Activated T-cell treated with anti-CD3 and anti-CD28 coated beads, Interleukin-2, amount 50 U/mL, for 1 hour (primary cell): ENCODE measurements around the gene TTLL8.

Source experiments
- DNase-seq: peaks from one replicate; pipeline ENCODE4 v3.0.0-alpha.2; 2020

The TTLL8 gene

GRCh38 chr22:50061141-50061823 is 3.2 kb upstream of the TTLL8 start:
- DNase-seq: no peak

DNA sequence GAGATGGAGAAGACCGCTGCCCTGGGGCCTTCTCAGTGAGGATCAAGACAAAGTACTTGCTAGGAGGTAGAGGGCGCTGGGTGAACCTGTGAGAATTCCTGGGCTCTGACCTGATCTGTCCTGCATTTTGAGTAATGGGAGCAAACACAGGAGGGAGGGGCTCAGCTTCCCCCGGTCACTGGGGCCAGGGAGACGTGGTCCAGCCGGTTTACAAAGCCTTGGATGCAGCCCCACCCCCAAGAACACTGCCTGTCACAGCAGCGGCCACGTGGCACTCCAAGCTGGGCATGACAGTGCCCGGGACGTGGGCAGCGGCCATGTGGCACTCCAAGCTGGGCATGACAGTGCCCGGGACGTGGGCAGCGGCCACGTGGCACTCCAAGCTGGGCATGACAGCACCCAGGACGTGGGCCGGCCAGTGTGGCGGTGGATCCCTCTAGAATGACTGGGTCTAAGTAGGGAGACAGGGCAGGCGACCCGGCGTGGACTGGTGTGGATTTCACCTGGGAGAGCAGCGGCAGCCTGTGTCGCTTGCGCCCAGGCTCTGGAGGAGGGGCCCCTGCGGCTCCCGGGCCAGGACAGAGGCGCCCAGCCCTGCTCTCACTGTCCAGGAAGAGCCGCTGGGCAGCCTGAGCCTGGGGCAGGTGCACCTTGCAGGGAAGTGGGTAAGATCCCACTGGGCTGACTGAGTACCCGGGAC is 2.5 kb upstream of the TTLL8 start:
- no peak for DNase-seq

- no peak for DNase-seq
Observed at GRCh38 chr22:50059881-50060262, 1.8 kb upstream of the TTLL8 start.

GRCh38 chr22:50058906-50059880 is 1.1 kb upstream of the TTLL8 start:
- DNase-seq: no peak

GRCh38 chr22:50057278-50058060 is 629 bp downstream of the TTLL8 start:
- no peak for DNase-seq

DNA sequence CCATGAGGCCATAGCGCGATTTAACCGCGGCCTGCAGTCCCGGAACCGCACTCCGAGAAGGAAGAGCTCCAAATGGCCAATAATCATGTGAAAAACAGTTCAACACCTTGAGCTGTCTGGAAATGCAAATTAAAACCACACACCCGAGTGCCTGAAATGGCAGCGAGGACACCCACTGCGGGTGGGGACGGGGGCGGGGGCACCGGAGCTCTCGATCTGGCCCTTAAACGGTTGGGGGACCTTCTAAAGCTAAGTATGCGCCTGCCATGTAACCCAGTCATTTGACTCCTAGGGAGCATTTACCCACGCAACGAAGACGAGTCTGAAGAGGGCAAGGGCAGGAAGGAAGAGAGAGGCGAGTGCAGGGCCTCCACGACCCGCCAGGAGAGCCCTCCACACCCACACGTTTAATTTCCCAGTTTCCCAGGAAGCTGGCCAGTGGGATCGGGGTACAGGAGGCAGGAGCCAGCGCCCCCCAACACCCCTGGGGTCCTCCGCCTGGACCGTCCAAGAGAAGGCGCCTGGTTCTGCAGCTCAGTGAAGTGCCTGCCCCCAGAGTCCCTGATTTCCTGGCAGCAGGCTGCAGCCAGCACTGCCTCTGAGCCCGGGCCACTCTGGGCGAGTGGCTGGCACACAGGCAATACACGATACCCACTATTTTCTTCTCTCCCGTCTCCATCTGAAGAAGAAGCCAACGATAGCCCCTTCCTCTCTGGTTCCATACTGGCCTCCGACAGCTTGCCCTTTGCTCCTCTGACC is 1.7 kb downstream of the TTLL8 start:
- no peak for DNase-seq

DNA sequence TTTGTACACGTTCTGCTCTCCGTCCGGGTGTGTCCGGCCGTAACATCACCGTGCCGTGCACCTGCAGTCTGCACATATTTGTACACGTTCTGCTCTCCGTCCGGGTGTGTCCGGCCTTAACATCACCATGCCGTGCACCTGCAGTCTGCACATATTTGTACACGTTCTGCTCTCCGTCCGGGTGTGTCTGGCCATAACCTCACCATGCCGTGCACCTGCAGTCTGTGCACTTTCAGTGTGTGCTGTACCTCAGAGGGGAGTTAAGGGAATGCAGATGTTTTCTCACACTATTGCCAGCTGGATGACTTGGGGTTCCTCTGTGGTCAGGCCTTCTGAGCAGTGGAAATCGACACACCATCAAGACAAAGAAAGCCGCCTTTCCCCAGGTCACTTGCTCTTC is 4.2 kb downstream of the TTLL8 start:
- no peak for DNase-seq

DNA sequence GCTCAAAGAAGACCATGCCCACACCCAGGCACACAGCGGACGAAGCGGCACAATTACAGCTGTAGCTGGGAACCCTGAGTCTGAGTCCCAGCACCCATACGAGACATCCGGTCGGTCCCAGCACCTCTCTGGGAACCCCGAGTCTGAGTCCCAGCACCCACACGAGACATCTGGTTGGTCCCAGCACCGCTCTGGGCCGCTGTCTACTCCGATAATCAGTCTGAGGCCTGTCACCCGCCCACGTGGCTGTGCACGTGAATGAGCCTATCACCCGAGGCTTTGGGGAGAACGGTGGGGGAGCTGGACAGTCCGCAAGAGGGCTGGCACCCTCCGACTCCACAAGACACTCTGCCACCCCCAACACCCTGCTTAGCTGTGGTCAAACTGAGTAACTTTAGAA is 6.2 kb downstream of the TTLL8 start:
- no peak for DNase-seq

DNA sequence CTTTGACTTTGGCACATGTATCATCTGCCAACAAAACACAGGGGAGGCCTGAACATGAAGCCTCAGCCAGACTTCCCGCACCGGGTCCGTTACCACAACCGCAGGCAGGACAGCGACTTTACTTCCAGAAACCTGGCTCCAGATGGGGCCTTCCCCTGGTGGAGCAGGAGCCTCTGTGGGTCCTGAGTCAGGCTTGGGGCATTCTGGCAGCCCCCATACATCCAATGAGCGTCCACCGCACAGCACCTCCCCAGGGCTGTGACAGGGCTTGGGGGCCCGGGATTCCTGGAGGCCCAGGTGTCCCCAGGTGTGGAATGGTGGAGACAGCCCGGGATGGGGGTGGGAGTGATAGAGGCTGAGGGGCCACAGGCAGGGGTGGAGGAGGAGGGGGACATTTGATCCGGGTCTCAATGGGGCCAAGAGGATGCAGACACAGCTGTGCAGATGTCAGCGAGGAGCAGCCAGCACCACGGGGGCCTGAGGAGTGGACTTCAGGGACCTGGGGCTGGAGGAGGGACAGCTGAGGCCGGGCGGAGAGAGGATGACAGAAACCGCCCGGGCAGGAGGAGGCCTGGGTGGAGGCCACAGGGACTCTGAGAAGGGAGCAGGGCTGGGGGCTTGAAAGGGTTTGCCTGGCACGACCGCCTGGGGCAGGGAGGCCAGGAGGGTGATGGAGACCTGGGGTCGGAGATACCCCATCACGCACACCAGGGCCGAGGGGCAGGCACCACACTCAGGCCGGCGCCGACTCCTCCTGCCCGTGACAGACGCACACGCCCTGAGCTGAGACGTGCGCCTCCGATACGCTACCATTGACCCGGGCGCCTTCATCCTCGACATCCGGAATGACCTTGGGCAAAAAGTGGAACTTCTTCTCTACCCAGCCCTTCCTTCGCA is 8.6 kb downstream of the TTLL8 start:
- no peak for DNase-seq

- DNase-seq: no peak
Observed at GRCh38 chr22:50048836-50049235, 9.3 kb downstream of the TTLL8 start.

GRCh38 chr22:50048061-50048765 is 9.9 kb downstream of the TTLL8 start:
- no peak for DNase-seq

GRCh38 chr22:50047346-50047745 is 10.8 kb downstream of the TTLL8 start:
- DNase-seq: no peak

GRCh38 chr22:50046481-50047245 is 11.4 kb downstream of the TTLL8 start:
- DNase-seq: no peak

- DNase-seq: no peak
Observed at GRCh38 chr22:50046019-50046415, 12.1 kb downstream of the TTLL8 start.

- no peak for DNase-seq
Observed at GRCh38 chr22:50045211-50046018, 12.7 kb downstream of the TTLL8 start.

DNA sequence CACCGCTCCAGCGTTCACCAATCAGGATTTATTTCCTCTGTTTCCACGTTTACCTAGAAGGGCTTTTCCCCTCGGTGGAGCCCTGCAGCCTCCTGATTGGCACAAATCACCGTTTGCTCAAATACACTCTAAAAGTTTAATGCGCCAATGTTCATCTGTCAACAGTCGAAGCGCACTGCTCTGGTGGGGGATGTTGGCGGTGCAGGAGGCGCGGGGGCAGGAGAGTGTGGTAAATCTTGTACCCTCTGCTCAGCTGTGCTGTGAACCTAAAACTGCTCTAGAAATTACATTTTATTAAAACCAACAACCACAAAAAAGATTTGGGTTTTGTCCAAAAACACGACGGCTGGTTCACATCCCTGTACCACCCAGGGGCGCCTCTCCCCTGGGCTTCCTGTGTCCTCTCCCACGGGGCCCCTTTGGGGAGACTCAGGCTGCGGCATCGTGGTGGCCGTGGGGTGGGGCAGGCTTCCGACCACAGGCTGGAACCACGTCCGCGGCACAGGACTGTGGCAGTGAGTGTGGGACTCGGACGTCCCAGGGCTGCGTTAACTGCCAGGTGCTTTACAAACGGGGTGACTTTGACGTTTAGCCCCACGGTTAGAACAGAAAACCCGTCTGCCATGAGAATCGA is 13.5 kb downstream of the TTLL8 start:
- no peak for DNase-seq

DNA sequence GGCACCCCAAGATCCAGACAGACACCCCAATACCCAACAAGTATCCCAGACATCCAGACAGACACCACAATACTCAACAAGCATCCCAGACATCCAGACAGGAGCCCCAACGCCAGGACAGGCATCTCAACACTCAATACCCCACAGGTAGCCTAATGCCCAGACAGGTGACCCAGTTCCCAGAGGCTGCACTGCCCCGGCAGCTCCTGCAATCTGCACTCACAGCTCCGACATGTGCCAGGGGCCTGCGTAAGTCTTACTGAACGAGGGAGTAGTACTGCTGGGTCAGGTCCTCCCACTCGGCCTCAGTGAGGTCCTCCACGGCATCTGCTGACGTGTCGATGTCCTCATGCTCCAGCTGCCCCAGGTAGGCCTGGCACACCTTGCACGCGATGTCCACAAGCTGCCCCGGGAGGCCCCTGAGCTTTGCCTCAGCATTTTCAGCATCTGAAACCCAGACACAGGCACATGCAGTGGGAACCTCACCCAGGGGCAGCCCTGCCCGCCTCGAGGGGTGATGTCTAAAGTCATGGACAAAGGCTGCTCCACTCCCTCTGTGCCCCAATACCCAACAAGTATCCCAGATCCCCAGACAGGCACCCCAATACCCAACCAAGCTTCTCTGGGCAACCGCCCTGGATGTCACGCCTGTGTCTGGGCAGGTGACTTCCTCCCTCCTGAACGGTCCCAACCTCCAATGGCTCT is 16.6 kb downstream of the TTLL8 start:
- DNase-seq: no peak
